GM12891 (cell line): ENCODE results near the gene MYLK.
"Not testable (repeated sequence)": the region's sequence is repeated elsewhere in the genome, so short reads cannot be mapped to it uniquely, and the experiment has no call there.

Source experiments
- DNase-seq: peaks from one replicate; pipeline ENCODE4 v3.0.0; 2011; ENCODE audit warnings: low spot score; ENCODE audit not compliant: insufficient read length
- FAIRE-seq: peaks from 2 replicates; lab custom pipeline; 2011; peaks lifted over from hg19 to GRCh38; lab: Jason Lieb, UNC
- PAX5 ChIP-seq: IDR thresholded peaks from 2 replicates; pipeline ENCODE4 v1.6.1; 2011; ENCODE audit warnings: low read length, moderate library complexity, mild to moderate bottlenecking; ENCODE audit not compliant: insufficient read depth, severe bottlenecking
- POLR2A ChIP-seq: IDR thresholded peaks from 2 replicates; pipeline ENCODE4 v1.6.1; 2011; ENCODE audit warnings: low read depth, low read length, control low read depth
- POLR2AphosphoS5 ChIP-seq: IDR thresholded peaks from 2 replicates; pipeline ENCODE4 v1.6.1; 2011; ENCODE audit warnings: low read depth, low read length, control low read depth
- POU2F2 ChIP-seq: IDR thresholded peaks from 2 replicates; pipeline ENCODE4 v1.6.1; 2011; ENCODE audit warnings: low read depth, mild to moderate bottlenecking, control low read depth, low read length, moderate library complexity
- SPI1 ChIP-seq: IDR thresholded peaks from 2 replicates; pipeline ENCODE4 v1.6.1; 2011; ENCODE audit warnings: low read depth, low read length, control low read depth
- TAF1 ChIP-seq: IDR thresholded peaks from 2 replicates; pipeline ENCODE4 v1.6.1; 2011; ENCODE audit warnings: low read depth, low read length, control low read depth

Gene MYLK

GRCh38 chr3:123750659-123751420, 133.3 kb downstream of the MYLK start:
- FAIRE-seq (no peak), DNase-seq (no peak)
- TF ChIP-seq POLR2A (no peak), POLR2AphosphoS5 (no peak), SPI1 (no peak), PAX5 (no peak), TAF1 (no peak), POU2F2 (no peak)

GRCh38 chr3:123750209-123750608, 133.9 kb downstream of the MYLK start:
- DNase-seq (no peak), FAIRE-seq (no peak)
- TF ChIP-seq POLR2AphosphoS5 (no peak), POU2F2 (no peak), TAF1 (no peak)

DNA sequence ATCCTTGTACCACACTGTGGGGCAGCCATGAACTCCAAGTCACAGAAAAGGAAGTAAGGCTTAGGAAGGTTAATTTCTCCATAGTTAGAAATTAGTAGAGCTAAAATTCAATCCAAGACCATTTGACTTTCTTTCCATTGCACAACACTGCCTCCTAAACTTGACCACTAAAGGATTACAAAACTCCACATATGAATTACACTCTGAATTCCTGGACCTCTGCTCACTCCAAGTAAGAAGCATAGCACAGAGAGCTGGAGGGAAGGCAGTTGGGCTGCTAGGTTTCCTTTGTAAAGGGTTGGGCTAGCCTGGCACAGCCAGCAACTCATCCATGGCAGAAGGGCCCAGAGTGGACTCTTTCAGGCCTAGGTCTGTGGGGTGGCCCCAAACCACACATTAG, 134.4 kb downstream of the MYLK start:
- FAIRE-seq (no peak), DNase-seq (no peak)
- TF ChIP-seq POLR2AphosphoS5 (no peak), POLR2A (no peak)

DNA sequence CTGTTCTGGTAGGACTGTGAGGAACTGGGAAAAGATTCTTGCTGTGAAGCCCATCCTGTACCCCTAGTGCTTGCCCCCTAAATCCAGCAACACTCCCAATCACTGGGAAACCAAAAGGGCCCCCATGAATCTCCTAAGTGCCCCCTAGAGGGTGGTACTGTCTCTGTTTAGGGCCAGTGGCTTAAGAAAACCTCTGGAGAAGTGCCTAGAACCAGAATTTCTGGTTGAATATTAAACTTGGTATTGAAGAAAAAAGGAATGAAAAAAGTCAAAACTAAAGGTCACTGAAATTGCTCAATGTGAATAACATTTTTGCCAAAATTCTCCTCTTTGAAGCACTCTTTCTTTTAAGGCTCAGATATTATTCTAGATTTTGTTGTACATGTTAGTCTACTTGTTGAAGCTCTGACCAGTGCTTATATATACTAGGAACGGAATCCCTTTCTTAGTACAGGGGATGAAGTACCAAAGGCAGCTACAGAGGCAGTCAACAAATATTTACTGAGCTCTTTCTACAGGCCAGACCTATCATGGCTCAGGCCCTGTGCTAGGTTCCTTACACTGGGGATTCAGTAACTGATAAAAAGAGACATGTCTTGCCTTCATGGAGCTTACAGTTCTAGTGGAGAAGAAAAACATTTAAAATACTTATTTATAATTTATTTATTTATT, 138.8 kb downstream of the MYLK start:
- FAIRE-seq (no peak), DNase-seq (no peak)
- TF ChIP-seq SPI1 (no peak), PAX5 (no peak), TAF1 (no peak), POU2F2 (no peak), POLR2A (no peak), POLR2AphosphoS5 (no peak)

DNA sequence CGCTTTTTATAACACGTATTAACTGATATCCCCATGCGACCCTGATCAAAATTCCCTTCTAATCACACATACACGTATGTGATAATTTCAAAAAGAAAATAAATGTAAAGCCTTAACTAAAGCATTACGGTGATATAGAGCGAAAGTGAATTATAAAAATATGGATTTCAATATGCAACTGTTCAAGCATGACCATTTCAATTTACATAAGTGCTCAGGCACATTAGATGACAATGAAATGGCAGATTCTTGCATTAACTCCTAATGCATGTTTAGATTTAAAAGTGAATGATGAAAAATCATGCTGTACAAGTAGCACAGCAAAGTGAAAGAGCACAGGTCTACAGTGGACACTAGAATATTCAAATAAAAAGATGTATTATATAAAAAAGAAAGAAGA, 140.1 kb downstream of the MYLK start:
- TF ChIP-seq POU2F2 (no peak), POLR2AphosphoS5 (no peak), PAX5 (no peak), POLR2A (no peak), TAF1 (no peak)
- FAIRE-seq, result no peak
- DNase-seq, result no peak

DNA sequence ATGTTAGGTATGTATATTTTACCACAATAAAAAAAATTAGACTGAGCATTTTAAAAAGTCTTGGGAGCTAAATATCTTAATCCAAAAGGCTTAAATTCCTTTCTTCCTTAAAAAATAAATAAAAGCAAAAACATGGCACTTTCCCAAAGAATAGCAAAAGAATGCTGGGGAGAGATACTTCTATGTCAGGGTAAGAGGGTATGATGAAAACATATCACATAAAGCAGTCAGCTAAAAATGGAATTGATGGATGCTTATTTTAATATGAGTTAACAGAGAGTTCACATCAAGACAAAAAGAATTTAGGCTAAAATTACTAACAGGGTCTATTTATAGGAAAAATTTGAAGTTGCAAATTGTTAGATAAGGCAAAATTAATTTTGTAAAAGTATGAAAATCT, 141.0 kb downstream of the MYLK start:
- TF ChIP-seq PAX5 (no peak), POLR2AphosphoS5 (no peak), POLR2A (no peak), SPI1 (no peak), POU2F2 (no peak), TAF1 (no peak)
- no peak for FAIRE-seq
- DNase-seq, result no peak

GRCh38 chr3:123741041-123741511, 143.1 kb downstream of the MYLK start:
- DNase-seq (no peak), FAIRE-seq (no peak)
- TF ChIP-seq POU2F2, result no peak
- no peak for TF ChIP-seq POLR2A
- TF ChIP-seq SPI1, result no peak
- no peak for TF ChIP-seq POLR2AphosphoS5
- TF ChIP-seq PAX5, result no peak
- TF ChIP-seq TAF1, result no peak

- FAIRE-seq (no peak), DNase-seq (no peak)
- TF ChIP-seq SPI1 (no peak), TAF1 (no peak), PAX5 (no peak), POLR2AphosphoS5 (no peak), POU2F2 (no peak), POLR2A (no peak)
Observed at GRCh38 chr3:123740391-123740822, 143.7 kb downstream of the MYLK start.

DNA sequence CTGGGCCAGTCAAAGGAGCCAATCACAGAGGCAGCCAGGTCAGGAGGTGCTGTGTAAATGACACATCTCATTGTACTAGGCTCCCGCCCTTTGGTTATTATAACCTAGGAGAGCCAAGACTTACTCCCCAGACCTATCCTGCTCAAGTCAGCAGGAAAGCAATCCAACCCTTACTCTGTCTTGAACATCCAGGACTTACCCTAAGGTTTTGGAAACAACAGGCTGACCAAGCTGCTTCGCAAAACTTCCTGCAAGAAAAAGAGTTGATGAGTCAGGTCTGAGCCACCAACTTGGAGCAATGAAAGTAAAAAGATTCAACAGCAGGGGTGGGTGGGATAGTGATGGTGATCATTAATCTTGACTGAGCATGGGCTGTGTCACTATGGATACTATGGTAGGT, 144.4 kb downstream of the MYLK start:
- no peak for DNase-seq
- no peak for FAIRE-seq
- TF ChIP-seq TAF1, result no peak
- TF ChIP-seq POLR2AphosphoS5, result no peak
- TF ChIP-seq SPI1, result no peak
- TF ChIP-seq PAX5, result no peak
- no peak for TF ChIP-seq POLR2A
- TF ChIP-seq POU2F2, result no peak

DNA sequence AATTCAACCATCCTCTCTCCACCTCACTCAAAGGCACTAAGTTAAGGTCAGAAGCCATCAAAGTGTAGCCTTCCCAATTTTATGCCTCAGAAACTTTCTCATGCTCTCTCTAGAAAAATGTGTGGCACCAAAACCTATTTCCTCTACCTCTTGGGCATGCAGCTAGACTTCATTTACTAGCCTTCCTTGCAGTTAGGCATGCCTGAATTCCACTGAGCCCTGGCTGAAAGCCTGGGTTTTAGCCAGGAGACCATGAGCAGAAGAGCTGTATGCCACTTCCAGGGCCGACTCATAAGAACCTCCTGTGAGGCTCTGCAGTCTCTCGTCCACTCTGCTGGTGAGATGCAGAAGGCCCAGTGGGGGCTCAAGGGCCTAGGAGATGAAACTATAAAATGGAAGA, 145.0 kb downstream of the MYLK start:
- DNase-seq, result no peak
- TF ChIP-seq POLR2AphosphoS5, result no peak
- no peak for TF ChIP-seq SPI1
- TF ChIP-seq POLR2A, result no peak
- TF ChIP-seq TAF1, result no peak
- TF ChIP-seq PAX5, result no peak
- TF ChIP-seq POU2F2, result no peak
- FAIRE-seq, result no peak

DNA sequence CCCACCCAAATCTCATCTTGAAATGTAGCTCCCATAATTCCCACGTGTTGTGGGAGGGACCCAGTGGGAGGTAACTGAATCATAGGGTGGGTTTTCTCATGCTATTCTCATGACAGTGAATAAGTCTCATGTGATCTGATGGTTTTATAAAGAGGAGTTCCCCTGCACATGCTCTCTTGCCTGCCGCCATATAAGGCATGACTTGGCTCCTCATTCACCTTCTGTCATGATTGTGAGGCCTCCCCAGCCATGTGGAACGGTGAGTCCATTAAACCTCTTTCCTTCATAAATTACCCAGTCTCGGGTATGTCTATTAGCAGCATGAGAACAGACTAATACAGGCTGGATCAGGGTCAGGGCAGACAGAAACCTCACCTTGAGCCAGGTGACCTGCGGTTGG, 145.6 kb downstream of the MYLK start:
- not testable (repeated sequence) for DNase-seq, FAIRE-seq
